ENCODE data around the gene ZNF770. TPM values are rescaled to one million over a fixed set of nuclear protein-coding genes. Genes with fewer than 3 reads are reported as not detected.
"Not testable (repeated sequence)": the region's sequence is repeated elsewhere in the genome, so short reads cannot be mapped to it uniquely, and the experiment has no call there.

Gene ZNF770
- total RNA-seq, 1 donor from 2014 or later: 41.8 TPM

DNA sequence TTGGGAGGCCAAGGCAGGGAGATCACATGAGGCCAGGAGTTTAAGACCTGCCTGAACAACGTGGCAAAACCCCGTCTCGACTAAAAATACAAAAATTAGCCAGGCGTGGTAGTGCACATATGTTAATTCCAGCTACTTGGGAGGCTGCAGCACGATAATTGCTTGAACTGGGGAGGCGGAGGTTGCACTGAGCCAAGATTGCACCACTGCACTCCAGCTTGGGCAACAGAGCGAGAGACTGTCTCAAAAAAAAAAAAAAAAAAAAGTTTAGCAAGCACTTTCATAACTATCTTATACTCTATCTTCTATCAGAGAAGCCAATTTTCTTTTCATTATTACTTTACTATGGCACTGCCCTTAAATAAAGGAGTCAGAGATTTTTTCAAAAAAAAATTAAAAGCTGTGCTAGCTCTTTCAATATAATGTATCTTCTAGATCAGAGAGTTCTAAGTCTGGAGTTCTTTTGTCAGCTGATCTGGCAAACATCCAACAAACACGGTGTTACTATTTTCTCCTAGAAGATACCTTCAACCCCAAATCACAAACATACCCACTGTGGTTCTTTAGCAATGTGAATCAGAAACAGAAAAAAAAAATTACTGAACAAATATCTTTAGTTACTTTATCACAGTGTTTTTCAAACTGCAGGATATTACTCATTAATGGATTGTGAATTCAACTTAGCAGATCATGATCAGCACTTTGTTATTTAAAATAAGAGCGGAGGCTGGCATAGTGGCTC, 3.0 kb downstream of the ZNF770 start:
- ATAC-seq (ENCODE audit: poor library complexity): peak; percentile 18
- intact Hi-C loops (cut with DNase I): no loop called here
- no peak for DNase-seq

DNA sequence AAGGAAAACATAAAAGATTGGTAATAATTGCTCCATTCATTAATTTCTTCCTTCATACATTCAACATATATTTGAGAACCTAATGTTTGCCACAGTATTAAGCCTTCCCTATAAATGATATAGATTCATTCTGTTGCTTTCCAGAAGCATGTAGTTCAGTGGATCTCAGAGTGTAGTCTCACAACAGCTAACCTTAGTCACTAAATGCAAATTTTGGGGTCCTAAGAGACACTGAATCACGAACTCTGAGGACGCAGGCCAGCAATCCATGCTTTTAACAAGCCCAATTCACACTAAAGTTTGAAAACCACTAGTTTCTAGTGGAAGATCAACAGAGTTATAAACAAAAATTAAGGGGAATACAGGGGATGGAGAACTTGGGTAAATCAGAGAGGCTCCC, 11.3 kb downstream of the ZNF770 start:
- ATAC-seq (ENCODE audit: poor library complexity) (no peak), DNase-seq (no peak)
- intact Hi-C loops (cut with DNase I): no loop called here

DNA sequence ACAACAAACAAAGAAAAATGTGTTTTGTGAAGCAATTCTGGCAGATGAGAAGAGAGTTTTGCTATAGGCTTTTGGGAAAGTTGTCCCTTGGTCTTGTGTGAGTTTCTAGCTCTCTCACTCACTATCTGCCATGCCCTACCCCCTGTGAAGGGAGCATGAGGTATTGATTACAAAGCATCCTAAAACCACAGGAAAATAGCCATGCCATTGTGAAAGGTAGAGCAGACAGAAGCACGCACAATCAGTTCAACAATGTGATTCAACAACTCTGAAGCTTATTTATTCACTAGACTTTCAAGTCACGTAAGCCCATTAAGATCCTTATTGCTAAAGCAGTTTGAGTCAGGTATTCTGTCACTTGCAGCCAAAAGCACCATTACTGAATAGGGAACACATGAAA, 12.0 kb downstream of the ZNF770 start:
- ATAC-seq (ENCODE audit: poor library complexity) (no peak), DNase-seq (no peak)
- intact Hi-C loops (cut with DNase I): no loop called here

GRCh38 chr15:34973512-34973911, 14.6 kb downstream of the ZNF770 start:
- intact Hi-C loops (cut with DNase I): no loop called here
- DNase-seq (no peak), ATAC-seq (ENCODE audit: poor library complexity) (no peak)

DNA sequence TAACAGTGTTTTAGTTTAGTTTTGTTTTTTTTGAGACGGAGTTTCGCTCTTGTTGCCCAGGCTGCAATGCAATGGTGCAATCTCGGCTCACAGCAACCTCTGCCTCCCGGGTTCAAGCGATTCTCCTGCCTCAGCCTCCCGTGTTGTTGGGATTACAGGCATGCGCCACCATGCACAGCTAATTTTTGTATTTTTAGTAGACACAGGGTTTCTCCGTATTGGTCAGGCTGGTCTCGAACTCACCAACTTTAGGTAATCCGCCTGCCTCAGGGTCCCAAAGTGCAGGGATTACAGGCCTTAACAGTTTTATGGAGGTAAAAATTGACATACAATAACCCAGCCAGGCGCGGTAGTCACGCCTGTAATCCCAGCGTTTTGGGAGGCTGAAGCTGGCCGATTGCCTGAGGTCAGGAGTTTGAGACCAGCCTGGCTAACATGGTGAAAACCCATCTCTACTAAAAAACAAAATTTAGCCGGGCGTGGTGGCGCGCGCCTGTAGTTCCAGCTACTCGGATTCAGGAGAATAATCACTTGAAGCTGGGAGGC, 17.9 kb downstream of the ZNF770 start:
- ATAC-seq (ENCODE audit: poor library complexity); DNase-seq; intact Hi-C loops (cut with DNase I): not testable (repeated sequence)

- intact Hi-C loops (cut with DNase I): no loop called here
- ATAC-seq (ENCODE audit: poor library complexity) (peak; percentile 100), DNase-seq (peak; percentile 97)
Measured at GRCh38 chr15:34969340-34970097, 18.6 kb downstream of the ZNF770 start, which contains the start of gene AQR. AQR (minus strand) TSS chr15:34969742; CDS start chr15:34969613, 129 bp downstream.

- intact Hi-C loops (cut with DNase I): no loop called here
- no peak for DNase-seq
- ATAC-seq (ENCODE audit: poor library complexity): no peak
Measured at GRCh38 chr15:34964277-34964676, 23.8 kb downstream of the ZNF770 start.

- intact Hi-C loops (cut with DNase I): no loop called here
- ATAC-seq (ENCODE audit: poor library complexity) (no peak), DNase-seq (no peak)
Measured at GRCh38 chr15:34953851-34954250, 34.2 kb downstream of the ZNF770 start.

- no peak for ATAC-seq (ENCODE audit: poor library complexity)
- no peak for DNase-seq
- intact Hi-C loops (cut with DNase I): no loop called here
Measured at GRCh38 chr15:34952481-34952880, 35.6 kb downstream of the ZNF770 start.

DNA sequence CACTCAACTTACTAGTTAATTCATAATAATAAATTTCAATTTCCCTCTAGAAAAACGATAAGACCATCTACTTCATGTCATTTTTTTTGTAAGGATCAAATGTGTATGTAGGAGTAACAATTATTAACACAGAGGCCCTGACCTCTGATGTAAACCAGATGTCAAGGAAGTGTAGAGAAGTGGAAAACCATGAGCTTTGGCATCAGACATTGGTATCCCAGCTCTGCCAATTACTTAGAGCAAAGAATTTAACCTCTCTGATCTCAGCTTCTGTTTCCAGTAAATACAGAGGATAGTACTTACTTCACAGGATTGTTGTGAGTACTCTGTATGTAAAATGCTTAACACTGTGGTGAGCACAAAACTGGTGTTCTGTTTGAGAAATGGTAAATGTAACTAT, 36.1 kb downstream of the ZNF770 start:
- peak; percentile 39 for ATAC-seq (ENCODE audit: poor library complexity)
- no peak for DNase-seq
- intact Hi-C loops (cut with DNase I): no loop called here

GRCh38 chr15:34944936-34945335, 43.2 kb downstream of the ZNF770 start:
- DNase-seq (no peak), ATAC-seq (ENCODE audit: poor library complexity) (no peak)
- intact Hi-C loops (cut with DNase I): no loop called here

GRCh38 chr15:34943711-34944110, 44.4 kb downstream of the ZNF770 start:
- intact Hi-C loops (cut with DNase I): no loop called here
- no peak for ATAC-seq (ENCODE audit: poor library complexity)
- DNase-seq: no peak

DNA sequence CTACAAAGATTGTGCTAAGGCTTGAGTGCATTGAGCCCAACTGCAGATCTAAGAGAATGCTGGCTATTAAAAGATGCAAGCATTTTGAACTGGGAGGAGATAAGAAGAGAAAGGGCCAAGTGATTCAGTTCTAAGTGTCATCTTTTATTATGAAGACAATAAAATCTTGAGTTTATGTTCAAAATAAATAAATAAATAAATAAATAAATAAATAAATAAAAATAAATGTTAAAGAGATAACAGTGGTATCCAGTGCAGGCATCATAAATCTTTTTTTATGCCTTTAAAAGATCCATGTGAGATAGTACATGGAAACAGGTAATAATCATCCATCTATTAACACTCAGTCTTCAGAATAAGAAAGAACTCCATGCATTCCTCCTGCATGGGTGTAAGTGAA, 44.8 kb downstream of the ZNF770 start:
- DNase-seq; ATAC-seq (ENCODE audit: poor library complexity); intact Hi-C loops (cut with DNase I): not testable (repeated sequence)

GRCh38 chr15:34942363-34942762, 45.7 kb downstream of the ZNF770 start:
- no peak for ATAC-seq (ENCODE audit: poor library complexity)
- intact Hi-C loops (cut with DNase I): no loop called here
- no peak for DNase-seq

GRCh38 chr15:34941831-34942230, 46.3 kb downstream of the ZNF770 start:
- ATAC-seq (ENCODE audit: poor library complexity) (no peak), DNase-seq (no peak)
- intact Hi-C loops (cut with DNase I): no loop called here

GRCh38 chr15:34941185-34941698, 46.8 kb downstream of the ZNF770 start:
- DNase-seq: no peak

DNA sequence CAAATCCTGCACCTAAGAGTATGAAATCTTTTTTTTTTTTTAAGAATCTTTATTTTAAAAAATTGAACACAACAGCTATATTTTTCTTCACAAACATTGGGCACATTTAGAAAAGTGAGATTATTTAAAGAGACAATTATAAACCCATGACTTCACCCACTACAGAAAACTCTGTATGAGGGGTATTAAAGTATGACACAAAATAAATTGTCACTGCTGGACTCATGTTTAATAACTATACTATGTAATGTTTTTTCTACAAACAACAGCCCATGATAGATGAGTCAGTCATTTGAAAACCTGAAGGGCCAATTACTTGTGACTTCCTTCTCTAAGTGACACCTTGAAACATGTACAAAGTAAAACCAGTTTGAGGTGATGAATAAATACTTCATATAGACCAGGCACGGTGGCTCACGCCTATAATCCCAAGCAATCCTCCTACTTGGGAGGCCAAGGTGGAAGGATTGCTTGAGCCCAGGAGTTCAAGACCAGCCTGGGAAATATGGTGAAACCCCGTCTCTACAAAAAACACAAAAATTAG, 54.6 kb downstream of the ZNF770 start:
- DNase-seq: no peak
- intact Hi-C loops (cut with DNase I): no loop called here
- ATAC-seq (ENCODE audit: poor library complexity): no peak

More at GRCh38 chr15:34941185-34941698, 46.8 kb downstream of the ZNF770 start:
- intact Hi-C loops (cut with DNase I): no loop called here
- no peak for ATAC-seq (ENCODE audit: poor library complexity)

DNA sequence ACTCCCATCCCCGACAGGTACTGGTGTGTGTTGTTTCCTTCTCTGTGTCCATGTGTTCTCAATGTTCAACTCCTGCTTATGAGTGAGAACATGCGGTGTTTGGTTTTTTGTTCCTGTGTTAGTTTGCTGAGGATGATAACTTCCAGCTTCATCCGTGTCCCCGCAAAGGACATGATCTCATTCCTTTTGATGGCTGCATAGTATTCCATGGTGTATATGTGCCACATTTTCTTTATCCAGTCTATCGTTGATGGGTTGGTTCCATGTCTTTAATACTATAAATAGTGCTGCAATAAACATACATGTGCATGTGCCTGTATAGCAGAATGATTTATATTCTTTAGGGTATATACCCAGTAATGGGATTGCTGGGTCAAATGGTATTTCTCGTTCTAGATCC, 59.7 kb downstream of the ZNF770 start:
- ATAC-seq (ENCODE audit: poor library complexity): not testable (repeated sequence)

More for the DNA sequence above, 59.7 kb downstream of the ZNF770 start:
- DNase-seq; intact Hi-C loops (cut with DNase I): not testable (repeated sequence)

Measured in Right ventricle myocardium superior (tissue), 1 donor.